ENCODE data around the gene SMARCE1. TPM values are rescaled to one million over a fixed set of nuclear protein-coding genes. Genes with fewer than 3 reads are reported as not detected.
A peak's percentile ranks its signal among the peaks of the same experiment; 100 is the strongest.

SMARCE1 gene
- total RNA-seq, 2 experiments from 2014 or later, result 110 to 117 TPM

DNA sequence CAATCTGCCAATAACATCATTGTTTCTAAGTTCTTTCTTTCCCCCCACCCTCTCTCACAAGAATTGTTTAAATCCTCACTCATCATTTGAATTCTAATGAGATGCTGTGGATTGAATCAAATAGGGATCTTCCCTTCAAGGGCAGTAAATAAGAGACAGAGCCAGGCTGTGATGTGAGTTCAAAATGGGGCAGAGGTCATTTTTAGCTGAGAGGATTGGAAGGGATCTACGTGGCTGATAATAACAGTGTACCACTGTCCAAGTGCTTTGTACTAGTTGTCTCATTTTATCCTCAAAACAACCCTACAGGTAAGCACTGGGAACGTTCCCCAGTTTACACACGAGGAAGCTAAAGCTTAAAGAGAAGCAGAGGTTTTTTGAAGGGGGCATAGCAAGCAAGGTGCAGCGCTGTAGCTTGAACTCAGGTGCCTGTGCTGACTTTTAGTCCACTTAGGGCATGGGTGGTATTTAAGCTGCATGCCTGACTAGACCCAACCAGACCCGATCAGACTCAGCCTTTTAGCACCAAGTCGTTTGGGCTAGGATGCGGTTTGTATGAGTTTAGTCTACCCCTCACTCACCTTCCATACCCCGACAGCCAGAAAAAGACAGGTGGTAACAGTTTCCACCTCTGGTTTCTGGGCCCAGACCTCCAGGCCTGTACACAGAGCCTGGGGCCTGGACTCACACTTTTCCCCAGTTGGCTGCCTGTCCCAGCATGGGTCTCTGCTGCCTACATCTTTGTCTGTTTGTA, 43.1 kb downstream of the SMARCE1 start:
- peaks cover 15% of the 10 kb centered on the region for H3K36me3 Mint-ChIP-seq (ENCODE audit: low read depth)
- H3K27ac Mint-ChIP-seq, result peak overlapping the region; percentile 98
- peaks cover 98% of the 10 kb centered on the region for H3K4me1 Mint-ChIP-seq
- ChIA-PET POLR2A (interaction anchor here (0.9 to 2.4 kb wide), 4 partner anchors 29 to 44 kb away, joined by 3 to 10 read pairs (median 3); no protein-coding TSS in a partner anchor), CTCF (interaction anchor here (0.5 to 4.5 kb wide), 6 partner anchors 11 to 236 kb away, joined by 3 to 23 read pairs (median 8); no protein-coding TSS in a partner anchor)
- H3K4me3 Mint-ChIP-seq, result peak overlapping the region; percentile 45
- no peaks in the 10 kb centered on the region for H3K27me3 Mint-ChIP-seq
- no peak for DNase-seq
- H3K9me3 Mint-ChIP-seq, result peaks cover 1% of the 10 kb centered on the region

DNA sequence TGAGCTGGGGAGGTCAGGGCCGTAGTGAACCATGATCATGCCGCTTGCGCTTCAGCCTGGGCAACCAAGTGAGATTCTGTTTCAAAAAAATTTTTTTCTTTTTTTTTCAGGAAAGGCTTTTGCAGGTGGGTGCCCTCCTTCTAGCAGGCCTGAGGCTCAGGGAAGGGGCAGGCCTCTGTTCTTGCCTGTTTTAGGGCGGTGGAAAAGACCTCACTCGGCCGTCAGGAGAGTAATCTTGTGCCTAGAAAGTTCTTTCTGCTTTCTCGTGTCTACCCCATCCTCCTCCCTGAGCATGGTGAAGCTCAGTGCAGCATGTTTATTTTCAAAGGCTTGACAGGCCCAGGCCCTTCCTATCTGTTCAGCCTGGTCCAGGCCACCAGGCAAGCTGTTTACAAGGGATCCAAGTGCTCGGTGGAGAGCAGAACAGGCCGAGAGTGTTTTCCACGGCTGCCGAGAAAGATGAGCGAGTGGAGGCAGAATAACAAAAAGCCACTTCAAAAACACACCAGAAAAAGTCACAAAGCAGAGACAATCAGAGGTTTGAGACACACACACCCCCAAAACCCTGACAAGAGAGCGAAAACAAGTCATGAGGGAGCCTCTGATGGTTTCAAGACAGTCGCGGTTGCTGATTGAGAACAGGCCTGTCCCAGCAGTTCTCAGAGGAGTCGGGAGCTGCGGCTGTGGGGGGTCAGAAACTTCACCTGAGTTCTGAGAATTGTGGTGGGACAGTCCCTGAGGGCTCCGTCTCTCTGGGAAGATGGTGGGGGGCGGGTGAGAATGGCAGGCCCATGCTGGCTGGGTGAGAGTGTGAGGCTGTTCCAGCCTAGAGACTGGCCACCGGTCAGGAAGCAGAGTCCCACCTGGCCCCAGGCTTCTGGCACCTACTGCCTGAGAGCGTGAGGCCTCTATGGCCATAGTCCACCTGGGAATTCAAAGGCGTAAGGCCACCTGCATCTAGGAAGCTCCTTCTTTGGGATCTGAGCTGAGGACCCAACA, 44.9 kb downstream of the SMARCE1 start:
- DNase-seq, result peak; percentile 82
- ChIA-PET CTCF (interaction anchor here (0.5 to 4.5 kb wide), 8 partner anchors 9 to 590 kb away, joined by 3 to 23 read pairs (median 3); no protein-coding TSS in a partner anchor), POLR2A (interaction anchor here (2.4 kb wide), 1 partner anchor 41 kb away, joined by 10 read pairs; no protein-coding TSS in a partner anchor)
- Mint-ChIP-seq H3K36me3 (ENCODE audit: low read depth) (peaks cover 25% of the 10 kb centered on the region), H3K9me3 (no peaks in the 10 kb centered on the region), H3K27ac (peak overlapping the region; percentile 98), H3K4me1 (peaks cover 98% of the 10 kb centered on the region), H3K27me3 (no peaks in the 10 kb centered on the region), H3K4me3 (peak overlapping the region; percentile 69)

DNA sequence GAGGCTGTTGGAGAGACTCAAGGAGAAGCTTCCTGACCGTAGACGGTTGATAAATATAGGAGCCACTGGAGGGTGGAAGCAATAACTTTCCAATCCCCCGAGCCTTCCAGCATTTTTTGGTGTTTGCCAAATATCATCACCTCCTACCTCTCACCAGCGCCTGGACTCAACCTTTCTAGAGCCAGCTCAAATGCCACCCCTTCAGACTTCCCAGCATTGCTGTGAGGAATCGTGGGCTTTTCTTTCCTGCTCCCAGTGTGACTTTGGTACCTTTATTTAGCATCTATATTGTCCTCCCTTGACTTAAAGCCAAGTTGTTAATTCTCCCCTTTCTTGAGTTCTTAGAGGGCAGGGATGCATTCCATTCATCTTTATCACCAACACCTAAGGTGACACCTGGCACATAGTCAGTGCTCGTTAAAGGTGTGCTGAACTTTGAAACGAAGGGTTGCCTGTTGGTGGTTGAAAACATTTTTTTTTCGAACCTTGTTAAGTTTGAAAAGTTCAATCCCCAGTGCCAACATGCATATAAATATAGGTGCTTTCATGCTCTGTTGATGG, 47.1 kb downstream of the SMARCE1 start:
- ChIA-PET POLR2A (no interaction called here), CTCF (interaction anchor here (0.6 kb wide), 1 partner anchor 1059 kb away, joined by 5 read pairs; no protein-coding TSS in a partner anchor)
- DNase-seq, result no peak
- H3K27me3 Mint-ChIP-seq, result no peaks in the 10 kb centered on the region
- H3K4me3 Mint-ChIP-seq, result no peak overlapping the region
- peaks cover 38% of the 10 kb centered on the region for H3K36me3 Mint-ChIP-seq (ENCODE audit: low read depth)
- H3K9me3 Mint-ChIP-seq, result peaks cover 9% of the 10 kb centered on the region
- H3K4me1 Mint-ChIP-seq, result peaks cover 99% of the 10 kb centered on the region
- peak overlapping the region; percentile 100 for H3K27ac Mint-ChIP-seq

DNA sequence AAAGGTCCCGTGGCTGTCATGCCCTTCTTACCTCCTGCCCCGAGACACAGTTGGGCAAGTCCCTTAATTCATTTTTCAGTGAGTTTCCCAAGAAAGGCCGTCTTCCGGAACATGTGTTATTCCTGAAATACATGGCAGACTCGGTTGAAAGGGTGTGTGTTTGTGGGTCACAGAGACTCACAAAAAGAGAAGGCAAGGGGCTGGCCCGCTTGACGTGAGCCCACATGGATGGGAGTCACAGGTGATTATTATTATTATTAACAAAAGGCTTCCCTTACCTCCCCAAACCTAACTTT, 48.2 kb downstream of the SMARCE1 start:
- Mint-ChIP-seq H3K4me3 (peak overlapping the region; percentile 54), H3K27me3 (no peaks in the 10 kb centered on the region), H3K27ac (peak overlapping the region; percentile 100), H3K9me3 (peaks cover 14% of the 10 kb centered on the region), H3K4me1 (peaks cover 96% of the 10 kb centered on the region), H3K36me3 (ENCODE audit: low read depth) (peaks cover 46% of the 10 kb centered on the region)
- no peak for DNase-seq
- ChIA-PET POLR2A (no interaction called here), CTCF (no interaction called here)

DNA sequence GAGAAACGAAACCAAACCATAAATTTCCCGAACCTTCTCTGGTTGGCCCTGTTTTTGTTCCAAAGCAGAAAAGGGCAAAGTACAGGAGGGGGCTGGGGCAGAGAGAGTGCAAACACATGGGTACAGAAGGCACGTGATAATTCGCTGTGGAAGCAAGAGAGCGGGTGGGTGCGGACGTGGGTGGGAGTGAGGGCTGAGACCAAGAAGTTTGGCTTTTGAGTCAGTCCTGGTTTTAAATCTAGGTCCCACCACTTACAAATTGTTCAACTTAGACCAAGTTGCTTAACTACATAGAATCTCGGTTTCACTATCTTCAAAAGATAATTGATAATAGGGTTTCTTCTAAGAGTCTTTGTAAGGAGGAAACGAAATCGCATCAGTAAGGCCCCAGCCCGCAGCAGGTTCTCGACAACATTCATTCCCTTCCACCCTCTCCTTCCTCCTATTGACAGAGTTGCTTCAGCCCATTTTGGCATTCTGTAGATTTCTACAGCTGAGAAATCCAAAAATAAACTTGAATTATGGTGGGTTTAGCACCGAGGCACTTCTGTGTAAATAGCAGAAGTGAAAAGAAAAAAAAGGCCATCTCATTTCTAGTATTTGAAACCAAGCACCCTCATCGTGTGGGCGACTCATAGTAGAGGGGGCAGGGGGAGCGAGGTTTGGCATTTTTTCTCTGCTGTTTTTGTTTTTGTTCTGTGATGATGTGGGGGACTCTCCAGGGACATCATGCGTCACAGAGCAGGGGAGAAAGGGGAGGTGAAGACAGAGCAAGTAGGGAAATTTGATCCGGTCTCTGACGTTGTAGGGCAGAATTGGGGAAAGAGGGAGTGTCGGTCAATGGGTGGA, 48.8 kb downstream of the SMARCE1 start:
- peak; percentile 66 for DNase-seq
- Mint-ChIP-seq H3K4me1 (peaks cover 93% of the 10 kb centered on the region), H3K27ac (peak overlapping the region; percentile 100), H3K4me3 (peak overlapping the region; percentile 54), H3K36me3 (ENCODE audit: low read depth) (peaks cover 46% of the 10 kb centered on the region), H3K9me3 (peaks cover 14% of the 10 kb centered on the region), H3K27me3 (no peaks in the 10 kb centered on the region)
- POLR2A ChIA-PET, result no interaction called here
- CTCF ChIA-PET, result interaction anchor here (1.9 kb wide), 1 partner anchor 22 kb away, joined by 5 read pairs; no protein-coding TSS in a partner anchor

DNA sequence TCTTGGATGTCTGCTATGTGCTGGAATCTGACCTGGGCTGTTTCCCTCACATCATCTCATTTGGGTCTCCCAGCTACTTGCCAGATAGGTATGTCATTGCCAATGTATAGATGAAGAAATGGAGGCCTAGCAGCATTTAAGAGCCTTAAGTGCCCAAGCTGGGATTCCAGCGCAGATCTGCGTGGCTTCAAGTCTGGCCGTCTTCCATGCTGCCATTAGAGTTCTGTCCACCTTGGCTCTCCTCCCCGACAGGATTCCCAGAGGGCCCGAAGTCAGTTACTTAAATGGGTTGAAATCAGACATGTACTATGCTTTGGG, 49.4 kb downstream of the SMARCE1 start:
- ChIA-PET POLR2A (no interaction called here), CTCF (interaction anchor here (0.7 to 1.9 kb wide), 4 partner anchors 17 to 30 kb away, joined by 3 to 5 read pairs (median 3); no protein-coding TSS in a partner anchor)
- Mint-ChIP-seq H3K27me3 (no peaks in the 10 kb centered on the region), H3K9me3 (peaks cover 14% of the 10 kb centered on the region), H3K27ac (peak overlapping the region; percentile 100), H3K4me1 (peaks cover 88% of the 10 kb centered on the region), H3K36me3 (ENCODE audit: low read depth) (peaks cover 46% of the 10 kb centered on the region), H3K4me3 (peak overlapping the region; percentile 54)
- DNase-seq, result no peak

DNA sequence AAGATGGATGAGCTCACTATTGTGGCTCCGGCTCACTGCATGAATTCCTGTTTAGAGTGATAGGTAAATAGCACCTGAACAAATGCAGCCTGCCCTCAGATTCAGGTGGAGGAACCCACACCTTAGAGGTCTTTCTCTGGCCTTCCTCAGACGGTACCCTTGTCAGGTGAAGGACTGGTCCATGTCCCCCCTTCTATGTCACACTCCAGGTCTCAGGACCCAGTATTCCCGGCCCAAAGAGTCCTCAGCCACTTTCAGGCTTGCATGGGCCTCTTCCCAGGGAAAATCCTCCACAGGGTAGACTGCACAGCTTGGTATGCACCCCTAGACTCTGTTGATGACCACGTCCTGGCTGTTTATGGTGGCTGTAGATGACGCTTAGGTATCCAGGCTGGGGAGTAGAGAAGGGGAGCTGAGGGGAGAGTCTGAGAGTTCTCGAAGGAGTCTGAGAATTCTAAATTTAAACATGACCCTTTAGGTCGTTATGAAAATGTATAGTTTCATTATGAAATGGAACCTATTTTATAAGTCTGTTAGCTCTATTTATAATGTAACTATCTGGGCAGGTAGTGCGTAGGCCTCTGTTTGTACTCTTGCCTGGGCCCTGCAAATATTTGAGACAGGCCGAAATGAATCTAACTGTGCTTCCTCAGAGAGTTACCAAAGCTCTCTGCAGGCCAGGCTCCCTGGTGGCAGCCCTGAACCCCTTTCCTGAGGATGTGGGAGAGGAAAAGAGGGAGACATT, 49.9 kb downstream of the SMARCE1 start:
- no peak for DNase-seq
- CTCF ChIA-PET, result interaction anchor here (0.7 to 1.9 kb wide), 5 partner anchors 16 to 30 kb away, joined by 3 to 5 read pairs (median 3); no protein-coding TSS in a partner anchor
- Mint-ChIP-seq H3K27ac (peak overlapping the region; percentile 100), H3K9me3 (peaks cover 14% of the 10 kb centered on the region), H3K27me3 (no peaks in the 10 kb centered on the region), H3K4me3 (peak overlapping the region; percentile 19), H3K4me1 (peaks cover 82% of the 10 kb centered on the region), H3K36me3 (ENCODE audit: low read depth) (peaks cover 43% of the 10 kb centered on the region)
- POLR2A ChIA-PET, result no interaction called here

DNA sequence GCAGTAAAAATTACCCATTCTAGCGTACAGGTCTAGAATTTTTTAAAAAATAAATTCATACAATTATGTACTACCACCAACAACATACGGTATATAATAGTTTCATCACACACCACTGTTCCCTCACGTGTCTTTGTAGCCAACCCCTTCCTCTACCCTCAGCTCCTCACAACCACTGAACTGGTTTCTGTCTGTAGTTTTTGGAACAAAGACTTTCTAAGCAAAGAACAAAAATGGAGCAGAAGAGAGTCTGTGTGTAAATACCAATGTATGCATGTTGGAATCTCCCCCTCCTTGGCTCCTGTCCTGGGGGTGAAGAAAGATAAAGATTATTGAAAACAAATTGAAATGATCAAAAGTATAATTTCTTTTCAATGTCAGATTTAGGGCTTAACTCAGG, 50.5 kb downstream of the SMARCE1 start:
- ChIA-PET CTCF (interaction anchor here (1.1 to 1.9 kb wide), 4 partner anchors 16 to 30 kb away, joined by 3 to 5 read pairs (median 3); no protein-coding TSS in a partner anchor), POLR2A (no interaction called here)
- Mint-ChIP-seq H3K4me1 (peaks cover 77% of the 10 kb centered on the region), H3K36me3 (ENCODE audit: low read depth) (peaks cover 41% of the 10 kb centered on the region), H3K27me3 (no peaks in the 10 kb centered on the region), H3K4me3 (peak overlapping the region; percentile 19), H3K9me3 (peaks cover 14% of the 10 kb centered on the region), H3K27ac (peak overlapping the region; percentile 100)
- DNase-seq, result no peak

DNA sequence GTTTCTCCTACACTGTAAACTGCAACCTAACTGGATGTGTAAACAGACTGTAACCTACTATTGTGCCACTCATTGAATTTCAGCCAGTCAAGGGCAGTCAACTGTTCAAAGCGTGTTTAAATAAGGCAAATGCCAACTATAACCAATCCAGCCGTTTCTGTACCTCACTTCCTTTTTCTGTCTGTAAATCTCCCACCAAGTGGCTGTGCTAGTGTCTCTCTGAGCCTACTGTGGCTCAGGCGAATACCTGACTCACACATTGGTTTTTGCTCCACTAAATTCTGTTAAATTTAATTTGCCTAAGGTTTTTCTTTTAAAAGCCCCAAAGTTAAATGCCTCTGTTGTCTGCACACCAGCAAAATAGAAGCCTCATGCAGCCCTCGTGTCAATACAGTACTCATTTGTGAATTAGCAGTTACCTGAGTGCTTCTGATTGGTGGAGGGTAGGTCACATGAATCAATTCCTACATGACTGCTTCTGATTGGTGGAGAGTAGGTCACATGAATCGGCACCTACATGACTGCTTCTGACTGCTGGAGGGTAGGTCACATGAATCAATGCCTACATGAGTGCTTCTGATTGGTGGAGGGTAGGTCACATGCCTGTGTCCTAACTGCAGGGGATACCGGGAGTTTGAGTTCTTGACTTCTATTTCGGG, 51.2 kb downstream of the SMARCE1 start:
- Mint-ChIP-seq H3K9me3 (peaks cover 14% of the 10 kb centered on the region), H3K27ac (peak overlapping the region; percentile 100), H3K4me3 (no peak overlapping the region), H3K27me3 (no peaks in the 10 kb centered on the region), H3K36me3 (ENCODE audit: low read depth) (peaks cover 37% of the 10 kb centered on the region), H3K4me1 (peaks cover 70% of the 10 kb centered on the region)
- ChIA-PET POLR2A (no interaction called here), CTCF (interaction anchor here (1.1 kb wide), 1 partner anchor 17 kb away, joined by 3 read pairs; no protein-coding TSS in a partner anchor)
- peak; percentile 48 for DNase-seq

DNA sequence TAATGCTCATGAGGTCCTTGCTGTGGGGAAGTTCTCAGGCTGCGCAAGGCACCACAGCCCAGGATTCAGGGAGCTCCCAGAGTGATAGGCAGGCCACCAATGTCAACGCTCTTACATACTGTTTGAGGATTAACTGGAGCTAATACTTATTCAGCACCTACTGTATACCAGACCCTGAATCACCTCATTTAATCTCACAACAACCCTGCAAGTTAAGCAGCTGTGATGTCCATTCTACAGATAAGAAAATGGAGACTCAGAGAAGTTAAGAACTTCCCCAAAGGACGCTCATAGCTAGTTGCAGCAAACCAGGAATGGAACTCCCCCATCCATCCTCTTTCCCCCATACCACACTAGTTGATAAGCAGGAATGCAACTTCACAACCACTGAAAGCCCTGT, 56.9 kb downstream of the SMARCE1 start:
- no peak overlapping the region for H3K4me3 Mint-ChIP-seq
- CTCF ChIA-PET, result interaction anchor here (1.0 to 2.0 kb wide), 5 partner anchors 9 to 33 kb away, joined by 3 to 5 read pairs (median 3); no protein-coding TSS in a partner anchor
- H3K36me3 Mint-ChIP-seq (ENCODE audit: low read depth), result peaks cover 44% of the 10 kb centered on the region
- H3K27ac Mint-ChIP-seq, result no peak overlapping the region
- no peaks in the 10 kb centered on the region for H3K27me3 Mint-ChIP-seq
- DNase-seq, result no peak
- peaks cover 32% of the 10 kb centered on the region for H3K9me3 Mint-ChIP-seq
- H3K4me1 Mint-ChIP-seq, result peaks cover 66% of the 10 kb centered on the region
- POLR2A ChIA-PET, result no interaction called here

DNA sequence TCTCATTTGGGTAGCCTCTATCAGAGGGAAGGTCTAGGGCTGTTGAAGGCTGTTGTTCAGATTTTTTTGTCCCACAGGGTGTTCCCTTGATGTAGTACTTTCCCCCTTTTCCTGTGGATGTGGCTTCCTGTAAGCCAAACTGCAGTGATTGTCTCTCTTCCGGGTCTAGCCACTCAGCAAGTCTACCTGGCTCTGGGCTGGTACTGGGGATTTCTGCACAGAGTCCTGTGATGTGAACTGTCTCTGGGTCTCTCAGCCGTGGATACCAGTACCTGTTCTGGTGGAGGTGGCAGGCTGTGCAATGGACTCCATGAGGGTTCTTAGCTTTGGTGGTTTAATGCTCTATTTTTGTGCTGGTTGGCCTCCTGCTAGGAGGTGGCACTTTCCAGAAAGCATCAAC, 59.1 kb downstream of the SMARCE1 start:
- no peak for DNase-seq
- Mint-ChIP-seq H3K36me3 (ENCODE audit: low read depth) (peaks cover 54% of the 10 kb centered on the region), H3K27me3 (no peaks in the 10 kb centered on the region), H3K4me1 (peaks cover 73% of the 10 kb centered on the region), H3K27ac (peak overlapping the region; percentile 78), H3K4me3 (peak overlapping the region; percentile 14), H3K9me3 (peaks cover 42% of the 10 kb centered on the region)
- ChIA-PET POLR2A (no interaction called here), CTCF (interaction anchor here (0.7 to 4.0 kb wide), 3 partner anchors 11 to 29 kb away, joined by 3 to 21 read pairs (median 6); no protein-coding TSS in a partner anchor)
